HG02763 (cell line): ENCODE data around the gene EPHA3.

Source experiments
- ATAC-seq: cut with Tn5 transposase; IDR thresholded peaks from one replicate; pipeline ENCODE4 v1.9.1; 2021; ENCODE audit warnings: mild to moderate bottlenecking, moderate library complexity; ENCODE audit not compliant: unreplicated experiment

EPHA3 gene

DNA sequence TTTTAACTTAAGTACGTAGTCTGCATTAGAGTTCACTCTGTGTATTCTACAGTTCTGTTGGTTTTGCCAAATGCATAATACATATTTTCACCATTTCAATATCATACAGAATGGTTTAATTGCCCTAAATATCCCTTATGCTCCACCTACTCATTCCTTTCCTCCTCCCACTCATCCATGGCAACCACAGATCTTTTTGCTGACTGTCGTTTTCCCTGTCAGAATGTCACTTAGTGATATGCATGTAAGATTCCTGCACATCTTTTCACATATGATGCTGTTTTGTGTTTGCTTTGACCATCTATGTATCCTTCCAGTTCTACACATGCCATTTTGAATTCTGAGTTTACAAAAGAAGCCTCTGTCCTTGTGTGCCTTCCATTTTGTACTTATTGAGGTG lies 36.7 kb downstream of the EPHA3 start:
- no peak for ATAC-seq

DNA sequence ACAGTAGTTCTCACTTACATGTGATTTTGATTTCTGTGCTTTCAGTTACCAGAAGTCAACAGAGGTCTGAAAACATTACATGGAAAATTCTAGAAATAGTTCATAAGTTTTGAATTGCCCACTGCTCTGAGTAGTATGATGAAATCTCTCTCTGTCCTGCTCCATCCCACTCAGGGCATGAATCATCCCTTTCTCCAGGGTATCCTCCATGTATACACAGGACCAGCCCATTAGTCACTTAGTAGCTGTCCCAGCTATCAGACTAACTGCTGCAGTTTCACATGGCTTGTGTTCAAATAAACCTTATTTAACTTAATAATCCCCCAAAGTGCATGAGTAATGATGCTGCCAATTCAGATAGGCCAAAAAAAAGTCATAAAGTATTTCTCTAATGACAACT lies 38.6 kb downstream of the EPHA3 start:
- ATAC-seq: no peak

DNA sequence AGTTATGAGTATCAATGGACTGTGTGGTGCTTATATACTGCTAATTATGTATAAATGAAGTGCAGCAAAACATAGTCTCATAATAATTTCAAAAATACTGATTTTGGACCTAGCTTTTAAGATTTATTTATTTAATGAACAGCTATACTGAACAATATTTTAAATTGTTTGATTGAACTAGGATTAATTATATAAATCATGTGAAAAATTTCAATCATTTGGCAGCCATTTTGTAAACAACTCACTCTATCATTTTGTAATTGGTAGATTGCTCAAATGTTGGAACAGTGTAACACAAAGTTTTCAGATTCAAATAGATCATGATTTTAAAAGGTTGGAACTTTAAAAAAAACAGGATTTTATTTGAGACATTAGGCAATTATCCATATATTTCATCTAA lies 47.0 kb downstream of the EPHA3 start:
- no peak for ATAC-seq

DNA sequence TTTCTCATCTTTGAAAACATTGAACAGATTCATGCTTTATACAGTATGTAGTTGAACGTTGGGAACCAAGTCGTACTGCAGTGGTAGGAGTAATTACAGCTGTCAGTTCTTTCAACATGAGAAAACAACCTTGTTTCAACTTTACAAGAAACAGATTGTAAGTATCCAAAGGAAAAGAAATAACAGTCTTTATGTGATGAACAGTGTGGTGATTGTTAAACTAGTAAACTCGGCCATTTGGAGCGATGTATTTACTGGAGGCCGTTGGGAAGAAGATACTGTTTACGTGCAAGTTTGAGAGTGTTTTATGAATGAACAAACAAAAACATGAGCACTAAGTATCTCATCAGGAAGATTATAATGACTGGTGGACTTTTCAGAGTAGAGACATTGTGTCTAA lies 48.4 kb downstream of the EPHA3 start:
- no peak for ATAC-seq

DNA sequence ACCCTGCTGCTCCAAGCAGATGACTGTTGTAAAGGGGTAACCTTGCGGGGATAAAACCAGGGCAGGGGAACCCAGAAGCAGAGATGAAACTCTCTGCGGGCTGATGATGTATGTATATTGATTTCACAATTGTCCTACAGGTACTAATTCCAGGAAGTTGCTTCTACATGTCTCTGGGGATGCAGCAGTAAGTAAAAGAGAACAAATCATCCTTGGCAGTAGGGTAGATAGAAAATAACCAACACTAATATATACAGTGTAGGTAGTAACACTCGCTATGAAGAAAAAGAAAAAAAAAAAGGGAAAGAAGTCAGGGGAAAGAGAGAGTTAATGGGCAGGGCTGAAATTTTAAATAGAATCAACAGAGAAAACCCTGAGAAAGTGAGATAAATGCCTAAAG lies 50.2 kb downstream of the EPHA3 start:
- ATAC-seq: no peak

DNA sequence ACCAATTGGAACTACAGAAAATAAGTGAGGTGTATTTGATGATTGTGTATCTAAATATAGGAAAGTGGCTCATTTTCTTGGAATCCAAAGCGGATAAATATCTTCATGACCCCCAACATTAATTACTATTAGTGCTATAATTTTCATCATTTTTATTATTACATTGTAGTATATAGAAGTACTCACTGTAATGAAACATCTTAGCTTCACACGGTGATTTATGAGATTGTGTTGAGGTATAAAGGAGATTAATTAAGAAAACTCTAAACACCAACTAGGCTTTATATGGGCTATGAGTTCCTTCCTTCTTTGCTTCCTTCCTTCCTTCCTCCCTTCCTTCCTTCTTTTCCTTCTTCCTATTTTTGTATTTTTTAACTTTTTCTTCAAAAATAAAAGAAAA lies 52.2 kb downstream of the EPHA3 start:
- ATAC-seq: no peak

DNA sequence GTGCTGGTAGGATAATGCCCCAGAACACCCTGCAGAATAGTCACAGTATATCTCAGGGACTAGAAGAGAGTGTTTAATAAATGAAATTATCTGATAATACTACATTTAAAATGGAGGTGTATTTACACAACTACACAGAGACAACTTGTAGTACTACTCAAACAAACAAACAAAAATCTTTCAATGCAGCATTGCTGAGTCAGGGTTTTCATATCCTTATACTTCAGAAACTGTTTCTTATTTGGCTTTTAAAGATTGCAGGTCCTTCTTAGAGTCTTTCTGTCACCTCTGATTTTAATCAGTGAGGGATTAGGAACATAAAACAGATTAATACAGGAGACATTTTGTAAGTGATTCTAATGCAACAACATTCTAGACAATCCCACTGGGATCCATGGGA lies 57.4 kb downstream of the EPHA3 start:
- ATAC-seq: no peak

DNA sequence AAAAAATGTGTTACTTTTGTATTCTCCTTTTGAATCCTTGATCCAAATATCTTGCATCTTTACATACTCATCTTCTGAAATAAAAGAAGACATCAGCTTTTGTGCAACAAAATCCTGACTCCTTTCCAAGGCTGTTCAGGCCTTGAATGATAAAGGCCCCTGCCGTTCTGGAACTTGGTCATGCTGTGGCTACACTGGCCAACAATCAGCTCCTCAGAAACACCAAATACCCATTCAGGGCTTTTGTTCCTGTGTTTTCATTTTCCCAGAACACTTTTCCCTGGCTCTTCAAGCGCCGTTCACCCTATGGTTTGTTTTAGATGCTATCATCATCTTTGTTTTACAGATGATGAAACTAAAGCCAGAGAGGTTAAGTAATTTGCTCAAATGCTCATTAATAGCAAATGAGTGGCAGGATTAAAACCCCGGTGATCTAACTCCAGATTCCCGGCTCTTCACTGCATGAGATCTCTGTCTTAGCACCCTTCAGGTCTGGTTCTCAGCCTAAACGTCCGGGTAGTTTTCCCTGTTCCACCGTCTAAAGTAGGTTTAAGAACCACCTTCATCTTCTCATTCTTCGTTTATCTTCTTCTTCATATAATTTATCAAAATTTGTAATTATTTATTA lies 58.3 kb downstream of the EPHA3 start:
- ATAC-seq: no peak

DNA sequence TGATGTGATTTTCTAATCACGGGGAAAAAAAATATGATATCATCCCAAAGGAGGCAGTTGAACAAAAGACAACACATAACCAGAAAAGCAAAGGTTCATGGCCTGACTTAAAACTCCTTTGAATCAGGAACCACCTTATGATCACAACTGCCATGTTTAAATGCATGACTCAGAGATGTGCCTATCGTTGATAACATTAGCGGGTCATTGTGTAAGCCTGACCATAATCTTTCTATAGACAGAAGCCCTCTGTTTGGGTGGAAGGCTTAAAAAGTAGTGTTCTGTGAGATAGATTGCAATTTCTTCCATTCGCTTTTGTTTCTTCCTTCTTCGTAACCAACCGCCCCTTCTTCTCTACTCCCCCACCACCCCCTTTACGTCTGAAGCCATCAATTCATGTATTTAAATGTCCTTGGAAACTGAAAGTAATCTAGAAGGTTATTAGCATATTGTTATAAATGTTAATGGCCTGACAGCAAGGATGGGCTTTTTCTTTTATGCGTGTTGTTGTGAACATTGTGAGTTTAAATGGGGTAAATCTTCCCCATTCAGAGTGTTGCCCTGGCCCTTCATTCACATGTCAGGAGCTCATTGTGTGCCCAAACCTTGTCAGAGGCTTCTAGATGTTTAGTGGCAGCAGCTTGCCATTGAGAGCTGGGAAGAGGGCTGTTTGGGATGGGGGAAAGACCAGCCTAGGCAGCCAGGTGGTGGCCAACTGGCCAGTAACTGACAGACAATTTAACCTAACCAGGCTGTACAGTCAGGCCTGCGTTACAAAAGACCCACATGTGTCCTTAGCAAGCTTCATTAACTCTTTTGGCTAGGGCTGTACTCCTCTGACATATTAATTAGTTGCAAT lies 64.5 kb downstream of the EPHA3 start:
- no peak for ATAC-seq

DNA sequence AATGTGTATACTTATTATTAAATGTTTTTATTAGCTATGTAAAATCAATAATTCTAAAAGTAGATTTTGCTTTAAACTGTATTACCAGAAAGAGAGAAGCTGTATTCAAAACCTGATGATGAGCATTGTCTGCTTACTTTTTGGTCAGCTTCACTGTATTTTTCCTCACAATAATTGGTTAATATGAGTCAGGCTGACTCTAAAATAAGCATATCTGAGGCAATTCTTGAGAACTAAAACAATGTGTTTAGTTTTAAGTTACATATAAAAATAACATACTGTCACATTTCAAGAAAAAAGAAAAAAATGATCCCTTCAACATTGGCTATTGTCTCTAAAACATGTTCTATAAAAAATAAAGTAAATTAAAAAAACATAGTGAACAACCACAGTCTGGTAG lies 66.1 kb downstream of the EPHA3 start:
- no peak for ATAC-seq

DNA sequence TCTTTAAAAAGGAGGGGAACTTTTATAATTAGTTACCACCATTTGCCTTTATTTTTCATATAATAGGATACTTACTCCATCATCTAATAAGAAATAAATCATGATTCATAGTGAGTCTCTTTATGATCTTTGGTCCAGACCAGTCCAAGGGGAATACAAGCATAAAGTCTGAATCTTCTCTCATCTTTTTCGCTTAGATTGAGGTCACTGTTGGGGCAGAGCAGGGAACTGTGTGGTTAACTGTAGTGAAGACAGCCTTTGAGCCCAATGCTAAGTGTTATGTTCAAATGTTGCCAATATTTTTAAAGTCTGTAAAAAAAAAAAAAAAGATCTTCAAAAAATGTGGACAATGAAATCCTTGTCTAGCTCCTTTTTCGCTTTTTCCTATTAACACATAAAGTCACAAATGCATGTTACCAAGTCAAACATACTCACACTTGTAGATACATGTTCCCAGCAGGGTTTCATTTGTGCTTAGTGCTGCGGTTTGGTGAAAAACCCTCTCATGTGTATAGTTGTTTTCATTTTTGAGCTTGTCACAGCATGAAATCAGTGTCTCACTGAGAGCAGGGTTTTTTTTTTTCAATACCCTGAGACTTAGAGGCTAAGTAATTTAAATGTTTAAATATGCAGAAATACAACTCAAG lies 72.1 kb downstream of the EPHA3 start:
- ATAC-seq: no peak

DNA sequence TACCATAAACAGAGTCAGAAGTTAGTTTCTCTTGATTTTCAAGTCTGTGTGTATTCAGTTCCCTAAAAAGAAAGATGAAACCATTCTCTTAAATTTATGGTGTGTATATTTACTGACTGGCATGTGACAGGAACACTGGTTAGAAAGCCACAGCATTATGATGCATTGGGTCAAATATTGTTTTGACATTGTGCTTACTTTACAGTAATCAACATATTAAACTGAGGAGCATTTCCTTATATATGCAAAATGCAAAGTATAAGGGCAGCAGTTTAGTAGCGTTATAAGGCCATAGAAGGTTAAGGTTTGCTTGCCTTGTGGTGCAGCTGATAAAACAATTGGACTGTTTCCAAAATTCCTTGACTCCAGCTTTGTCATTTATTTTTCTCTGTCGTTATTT lies 72.9 kb downstream of the EPHA3 start:
- no peak for ATAC-seq

DNA sequence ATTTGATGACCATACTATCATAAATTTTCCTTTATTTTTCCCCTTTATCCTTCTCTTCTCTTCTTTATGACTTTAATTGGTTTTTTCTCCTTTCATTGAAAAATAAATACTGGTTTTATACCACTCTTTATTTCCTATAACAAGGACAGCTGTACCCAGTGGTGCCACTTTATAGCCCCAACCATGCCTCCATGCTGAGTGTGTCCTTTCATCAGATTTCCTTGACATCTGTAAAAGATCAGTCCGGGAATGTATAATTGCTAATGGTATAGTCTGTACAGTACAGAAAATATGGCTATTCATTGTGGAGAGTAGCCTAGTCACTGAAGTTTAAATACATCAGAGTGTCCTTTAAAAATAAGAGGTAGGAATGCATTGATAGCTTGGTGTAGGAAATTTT lies 74.6 kb downstream of the EPHA3 start:
- no peak for ATAC-seq

DNA sequence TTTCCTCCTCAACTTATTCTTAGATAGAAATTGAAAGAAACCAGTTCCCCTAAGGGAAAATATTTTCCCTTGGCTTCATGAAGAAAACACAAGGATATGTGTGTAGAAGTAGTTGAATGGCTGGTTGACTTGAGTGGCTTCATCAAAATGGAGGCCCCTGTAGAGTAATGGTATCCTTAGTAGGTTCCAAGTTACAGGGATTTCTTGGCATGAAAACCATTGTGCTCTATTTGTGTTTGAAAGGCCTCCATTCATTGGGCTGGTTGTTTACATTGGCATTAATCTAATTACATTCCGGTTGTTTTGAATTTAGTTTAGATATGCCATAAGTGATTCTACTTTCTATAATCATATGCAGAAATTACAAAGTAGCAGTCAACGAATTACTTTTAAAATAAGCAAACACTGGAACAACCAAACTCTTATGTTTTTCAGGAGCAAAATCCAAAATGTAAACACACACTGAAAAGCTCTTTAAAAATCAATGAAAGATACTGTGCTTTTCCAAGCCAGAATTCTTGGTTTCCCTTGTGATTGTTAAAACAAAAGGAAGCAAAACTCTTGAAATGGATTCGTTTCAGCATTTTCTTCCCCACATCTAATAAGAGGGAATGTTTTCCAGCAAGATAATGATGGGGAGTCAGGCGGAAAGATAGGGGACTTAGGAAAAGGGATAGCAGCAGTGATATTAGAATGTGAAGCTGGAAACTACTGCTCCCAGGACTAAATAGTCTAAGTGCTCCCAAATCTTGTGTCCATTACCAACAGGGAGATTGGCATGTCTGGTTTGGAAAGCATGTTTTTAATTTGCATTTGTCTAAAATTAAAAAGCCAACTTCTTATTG lies 77.0 kb downstream of the EPHA3 start:
- no peak for ATAC-seq

DNA sequence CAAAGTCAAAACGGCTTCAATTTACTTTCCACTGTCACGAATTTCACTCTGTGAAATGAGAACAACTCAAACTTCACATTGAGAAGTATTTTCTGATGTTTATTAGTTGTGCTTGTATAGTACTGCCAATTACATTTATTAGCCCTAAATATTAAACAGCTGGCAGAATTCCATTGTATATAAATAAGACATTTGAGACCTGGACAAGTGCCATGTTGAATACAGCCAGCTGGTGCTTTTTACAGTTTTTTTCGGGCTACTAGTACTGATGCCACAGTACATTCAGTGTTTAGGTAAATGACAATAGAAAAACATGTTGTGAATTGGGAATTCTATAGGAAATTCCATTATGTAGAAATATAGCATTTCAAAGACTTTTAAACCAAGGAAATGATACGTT lies 79.0 kb downstream of the EPHA3 start:
- no peak for ATAC-seq

DNA sequence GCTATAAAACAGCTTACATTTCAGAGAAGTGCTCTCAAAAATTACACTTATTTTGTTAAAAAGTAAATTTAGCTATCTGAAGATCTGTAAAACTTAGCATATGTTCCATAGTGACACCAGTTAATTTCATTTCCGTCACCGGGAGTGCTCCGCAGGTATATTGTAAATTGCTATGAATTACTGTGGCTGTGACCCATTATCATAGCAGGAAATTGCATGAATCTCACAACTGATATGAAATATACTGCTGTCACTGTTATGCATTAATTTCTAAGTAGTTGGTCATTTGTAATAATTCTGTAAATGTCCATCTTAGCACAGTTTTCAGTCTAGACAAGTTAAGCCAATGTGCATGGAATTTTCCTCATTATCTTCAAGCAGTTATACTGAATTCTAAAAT lies 91.2 kb downstream of the EPHA3 start:
- ATAC-seq: no peak

DNA sequence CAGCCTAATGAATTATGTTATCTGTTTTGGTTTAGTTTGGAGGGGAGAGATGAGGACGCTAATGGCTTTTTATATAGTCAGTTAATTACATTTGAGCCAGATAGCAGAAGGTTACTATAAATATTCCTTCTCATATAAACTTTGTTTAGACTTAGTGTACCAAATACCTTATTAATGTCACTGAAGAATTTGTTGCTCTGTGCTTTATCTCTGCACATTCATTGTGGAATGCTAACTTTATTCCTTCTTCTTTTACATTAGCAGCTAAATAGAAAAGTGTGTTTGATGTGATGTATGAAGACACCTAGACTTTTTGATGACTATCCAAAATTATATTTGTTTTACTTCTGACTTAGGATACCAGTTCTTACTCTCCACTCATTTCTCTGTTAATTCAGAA lies 105.2 kb downstream of the EPHA3 start:
- no peak for ATAC-seq

DNA sequence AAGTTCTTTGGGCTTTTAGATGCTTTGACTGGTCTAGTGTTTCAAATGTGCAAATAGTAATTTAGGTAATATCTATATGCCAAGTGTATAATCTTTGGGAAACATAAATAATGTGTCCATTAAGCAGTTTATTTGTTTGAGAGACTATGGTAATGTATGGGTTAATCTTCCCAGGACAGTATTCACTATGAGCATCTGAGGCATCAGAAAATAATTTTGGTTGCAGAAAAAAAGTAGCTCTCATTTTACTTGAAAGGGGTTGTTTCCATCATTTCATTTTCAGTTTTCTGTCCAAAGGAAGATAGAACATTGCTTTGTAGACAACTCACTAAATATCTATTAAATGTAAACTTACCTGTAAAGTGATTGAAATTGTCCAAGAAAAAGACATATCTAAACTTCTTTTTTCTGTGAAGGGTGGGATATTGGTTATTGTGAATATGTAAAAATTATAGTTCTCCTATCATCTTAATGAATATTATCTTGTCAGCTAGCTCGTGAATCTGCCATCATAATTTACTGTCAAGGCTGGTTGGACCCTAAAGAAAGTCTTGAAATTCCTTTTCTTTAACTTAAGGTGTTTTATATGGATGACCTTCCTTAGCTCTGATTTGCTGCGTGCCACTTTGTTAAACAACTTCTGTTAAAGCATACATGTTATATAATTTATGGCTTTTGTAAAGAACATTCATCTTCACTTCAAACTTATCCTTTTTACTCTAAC lies 108.8 kb downstream of the EPHA3 start:
- ATAC-seq: no peak

DNA sequence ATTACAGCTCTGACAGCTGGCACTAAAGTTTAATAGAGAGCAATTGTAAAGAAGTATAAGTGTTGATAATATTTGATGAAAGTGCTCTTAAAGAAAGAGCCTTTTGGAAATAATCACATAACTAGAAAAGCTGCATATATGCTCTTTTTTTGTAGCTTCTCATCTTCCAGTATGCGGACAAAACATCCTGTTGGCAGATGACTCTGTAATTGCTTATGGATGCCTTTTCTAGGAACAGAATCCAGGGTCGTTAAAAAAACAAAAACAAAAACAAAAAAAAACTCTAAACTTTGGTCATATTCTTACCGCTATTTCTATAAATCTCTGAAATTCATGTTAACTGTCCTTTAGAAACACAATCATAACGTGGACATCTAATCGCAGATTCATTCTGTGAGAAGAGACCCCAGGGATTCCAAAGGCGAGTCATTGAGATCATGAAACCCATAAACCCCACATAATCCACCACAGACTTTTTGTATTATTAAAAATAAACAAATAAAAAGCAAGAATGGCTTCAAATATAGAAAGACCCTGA lies 109.8 kb downstream of the EPHA3 start:
- no peak for ATAC-seq

DNA sequence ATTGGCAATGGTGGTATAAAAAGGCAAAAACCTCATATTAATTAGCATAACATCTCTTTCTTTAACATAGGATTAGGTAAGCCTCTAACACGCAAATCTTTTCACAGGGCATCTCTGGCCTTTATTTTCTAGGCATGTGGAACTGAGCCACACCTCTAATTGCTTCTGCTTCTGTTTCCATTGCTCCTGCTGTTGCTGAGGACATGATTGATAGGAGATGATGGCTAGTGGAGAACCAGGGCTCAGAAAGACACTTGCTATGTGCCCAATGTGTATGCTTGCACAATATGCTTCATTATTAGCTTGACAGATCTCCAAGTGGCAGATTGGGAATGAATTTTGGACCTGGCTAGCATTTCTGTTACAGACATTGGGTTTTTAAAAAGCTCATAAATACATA lies 114.5 kb downstream of the EPHA3 start:
- ATAC-seq: no peak
